Measurements from ENCODE around the gene EPAS1. TPM values are rescaled to one million over a fixed set of nuclear protein-coding genes. Genes with fewer than 3 reads are reported as not detected.

EPAS1 gene
- total RNA-seq, 1 donor from 2014 or later = 0.47 TPM

- ATAC-seq (ENCODE audit: low read depth) (no peak), DNase-seq (no peak)
- POLR2A ChIA-PET = no interaction called here
- intact Hi-C loops (cut with micrococcal nuclease) = no loop called here
- CTCF ChIA-PET = no interaction called here
- Mint-ChIP-seq H3K27ac (no peak overlapping the region), H3K4me1 (no peaks in the 10 kb centered on the region), H3K27me3 (peaks cover 10% of the 10 kb centered on the region), H3K36me3 (ENCODE audit: low read depth) (no peaks in the 10 kb centered on the region), H3K4me3 (no peak overlapping the region), H3K9me3 (no peaks in the 10 kb centered on the region)
- TF ChIP-seq CTCF (IDR thresholded peaks at IDR 0.05) = no peak
Observed at GRCh38 chr2:46388881-46389280, 91.7 kb downstream of the EPAS1 start.

GRCh38 chr2:46389417-46389916, 92.3 kb downstream of the EPAS1 start:
- Mint-ChIP-seq H3K9me3 (no peaks in the 10 kb centered on the region), H3K4me1 (no peaks in the 10 kb centered on the region), H3K36me3 (ENCODE audit: low read depth) (no peaks in the 10 kb centered on the region), H3K27ac (no peak overlapping the region), H3K4me3 (no peak overlapping the region), H3K27me3 (peaks cover 15% of the 10 kb centered on the region)
- ATAC-seq (ENCODE audit: low read depth) = no peak
- CTCF ChIA-PET = no interaction called here
- POLR2A ChIA-PET = no interaction called here
- no peak for TF ChIP-seq CTCF (IDR thresholded peaks at IDR 0.05)
- DNase-seq = no peak
- intact Hi-C loops (cut with micrococcal nuclease) = no loop called here

- DNase-seq (no peak), ATAC-seq (ENCODE audit: low read depth) (no peak)
- POLR2A ChIA-PET = no interaction called here
- Mint-ChIP-seq H3K27me3 (peaks cover 16% of the 10 kb centered on the region), H3K27ac (no peak overlapping the region), H3K9me3 (no peaks in the 10 kb centered on the region), H3K4me3 (no peak overlapping the region), H3K4me1 (no peaks in the 10 kb centered on the region), H3K36me3 (ENCODE audit: low read depth) (no peaks in the 10 kb centered on the region)
- intact Hi-C loops (cut with micrococcal nuclease) = no loop called here
- TF ChIP-seq CTCF (IDR thresholded peaks at IDR 0.05) = no peak
- CTCF ChIA-PET = no interaction called here
Observed at GRCh38 chr2:46390036-46390435, 92.8 kb downstream of the EPAS1 start.

GRCh38 chr2:46390901-46391395, 93.7 kb downstream of the EPAS1 start:
- H3K27ac Mint-ChIP-seq = no peak overlapping the region
- intact Hi-C loops (cut with micrococcal nuclease) = no loop called here
- no peaks in the 10 kb centered on the region for H3K36me3 Mint-ChIP-seq (ENCODE audit: low read depth)
- POLR2A ChIA-PET = no interaction called here
- H3K4me3 Mint-ChIP-seq = no peak overlapping the region
- peaks cover 20% of the 10 kb centered on the region for H3K27me3 Mint-ChIP-seq
- CTCF ChIA-PET = no interaction called here
- ATAC-seq (ENCODE audit: low read depth) = no peak
- TF ChIP-seq CTCF (IDR thresholded peaks at IDR 0.05) = no peak
- no peak for DNase-seq
- H3K4me1 Mint-ChIP-seq = no peaks in the 10 kb centered on the region
- H3K9me3 Mint-ChIP-seq = no peaks in the 10 kb centered on the region

- DNase-seq = no peak
- Mint-ChIP-seq H3K36me3 (ENCODE audit: low read depth) (no peaks in the 10 kb centered on the region), H3K4me1 (no peaks in the 10 kb centered on the region), H3K9me3 (no peaks in the 10 kb centered on the region), H3K4me3 (no peak overlapping the region), H3K27me3 (peaks cover 23% of the 10 kb centered on the region), H3K27ac (no peak overlapping the region)
- TF ChIP-seq CTCF (IDR thresholded peaks at IDR 0.05) = no peak
- intact Hi-C loops (cut with micrococcal nuclease) = no loop called here
- ChIA-PET CTCF (no interaction called here), POLR2A (no interaction called here)
- ATAC-seq (ENCODE audit: low read depth) = no peak
Observed at GRCh38 chr2:46392561-46393346, 95.5 kb downstream of the EPAS1 start.

Measured in activated B cell treated with CpG ODN at 0.5 μM for 24 hours (primary cell).